HUES6 (cell line): Measurements from ENCODE around the gene MRC2.

ENCODE experiments used
- H3K27ac ChIP-seq: 2 replicates; pipeline ENCODE4 v1.7.0; 2013; ENCODE audit warnings: low read depth, mild to moderate bottlenecking, low read length, inconsistent platforms
- H3K27me3 ChIP-seq: 2 replicates; pipeline ENCODE4 v1.6.1; 2013; ENCODE audit warnings: low read length; ENCODE audit not compliant: control insufficient read depth, insufficient read depth
- H3K36me3 ChIP-seq: 2 replicates; pipeline ENCODE4 v1.6.1; 2013; ENCODE audit warnings: low read length; ENCODE audit not compliant: control insufficient read depth, insufficient read depth
- H3K4me1 ChIP-seq: 2 replicates; pipeline ENCODE4 v1.6.1; 2013; ENCODE audit warnings: low read length; ENCODE audit not compliant: control insufficient read depth, insufficient read depth
- H3K4me3 ChIP-seq: 2 replicates; pipeline ENCODE4 v1.5.1; 2013; ENCODE audit warnings: low read depth, low read length
- H3K9ac ChIP-seq: one replicate; pipeline ENCODE4 v1.6.1; 2013; ENCODE audit warnings: mild to moderate bottlenecking, low read length
- H3K9me3 ChIP-seq: 2 replicates; pipeline ENCODE4 v1.6.1; 2013; ENCODE audit warnings: low read depth, low read length; ENCODE audit not compliant: control insufficient read depth, insufficient read depth

Gene MRC2

GRCh38 chr17:62643496-62643895 is 16.0 kb downstream of the MRC2 start:
- H3K36me3 ChIP-seq = no peaks in the 10 kb centered on the region
- no peak overlapping the region for H3K4me3 ChIP-seq
- no peak overlapping the region for H3K9ac ChIP-seq
- 0 out of 2 replicates have a peak, but pooled peaks cover 5% of the 10 kb centered on the region for H3K4me1 ChIP-seq
- no peaks in the 10 kb centered on the region for H3K9me3 ChIP-seq
- H3K27ac ChIP-seq = no peak overlapping the region
- no peaks in the 10 kb centered on the region for H3K27me3 ChIP-seq

DNA sequence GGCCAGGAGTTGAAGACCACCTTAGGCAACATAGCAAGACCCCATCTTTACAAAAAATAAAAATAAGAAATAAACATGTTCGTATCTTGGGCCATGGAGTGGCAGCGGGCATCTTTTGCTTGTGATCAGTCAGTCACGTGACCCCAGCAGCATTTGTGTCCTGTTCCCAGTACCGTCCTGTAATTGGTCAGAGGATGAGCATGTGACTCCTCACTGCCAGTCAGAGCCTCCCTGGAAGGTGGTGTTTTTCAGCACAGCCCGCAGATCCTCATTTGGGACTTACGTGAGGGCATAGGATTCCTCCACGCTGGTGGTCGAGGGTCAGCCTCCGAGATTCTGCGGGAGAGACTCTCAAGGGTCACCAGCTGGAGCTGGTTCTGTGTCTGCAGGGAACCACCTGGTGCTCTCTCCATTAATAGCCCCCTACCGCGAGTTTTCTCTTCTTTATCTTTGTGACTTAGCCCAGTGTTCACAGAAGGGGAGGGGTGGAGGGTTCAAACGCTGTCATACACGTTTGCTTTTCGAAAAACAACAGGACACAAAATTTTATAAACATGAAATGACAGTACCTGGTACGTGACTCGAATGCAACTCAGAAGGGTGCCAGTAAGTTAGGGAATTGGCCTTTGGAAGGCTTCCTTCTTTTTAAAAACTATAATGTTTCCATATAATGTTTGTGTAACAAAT is 17.2 kb downstream of the MRC2 start:
- Histone ChIP-seq H3K36me3 (no peaks in the 10 kb centered on the region), H3K27me3 (no peaks in the 10 kb centered on the region), H3K4me1 (peaks cover 9% of the 10 kb centered on the region; the same call in 1 of the 2 replicates), H3K9me3 (no peaks in the 10 kb centered on the region), H3K9ac (no peak overlapping the region), H3K4me3 (peak overlapping the region; percentile 46), H3K27ac (no peak overlapping the region)

- Histone ChIP-seq H3K36me3 (no peaks in the 10 kb centered on the region), H3K9ac (no peak overlapping the region), H3K9me3 (no peaks in the 10 kb centered on the region), H3K4me3 (no peak overlapping the region), H3K27me3 (no peaks in the 10 kb centered on the region; the same call in 1 of the 2 replicates), H3K4me1 (peaks cover 17% of the 10 kb centered on the region), H3K27ac (no peak overlapping the region)
Observed at GRCh38 chr17:62648251-62648955, 20.9 kb downstream of the MRC2 start.

- Histone ChIP-seq H3K4me3 (no peak overlapping the region), H3K4me1 (peaks cover 23% of the 10 kb centered on the region), H3K27ac (no peak overlapping the region), H3K9ac (no peak overlapping the region), H3K27me3 (no peaks in the 10 kb centered on the region; the same call in 1 of the 2 replicates), H3K36me3 (no peaks in the 10 kb centered on the region), H3K9me3 (no peaks in the 10 kb centered on the region)
Observed at GRCh38 chr17:62648956-62649294, 21.5 kb downstream of the MRC2 start.

GRCh38 chr17:62649570-62649969 is 22.1 kb downstream of the MRC2 start:
- no peaks in the 10 kb centered on the region for H3K36me3 ChIP-seq
- H3K4me3 ChIP-seq = no peak overlapping the region
- no peaks in the 10 kb centered on the region for H3K9me3 ChIP-seq
- no peak overlapping the region for H3K9ac ChIP-seq
- no peak overlapping the region for H3K27ac ChIP-seq
- H3K4me1 ChIP-seq = peaks cover 29% of the 10 kb centered on the region
- H3K27me3 ChIP-seq = no peaks in the 10 kb centered on the region; the same call in 1 of the 2 replicates

- Histone ChIP-seq H3K9ac (no peak overlapping the region), H3K4me3 (no peak overlapping the region), H3K36me3 (no peaks in the 10 kb centered on the region), H3K4me1 (peaks cover 26% of the 10 kb centered on the region), H3K27me3 (no peaks in the 10 kb centered on the region; the same call in 1 of the 2 replicates), H3K9me3 (no peaks in the 10 kb centered on the region), H3K27ac (no peak overlapping the region)
Observed at GRCh38 chr17:62650587-62650986, 23.1 kb downstream of the MRC2 start.

DNA sequence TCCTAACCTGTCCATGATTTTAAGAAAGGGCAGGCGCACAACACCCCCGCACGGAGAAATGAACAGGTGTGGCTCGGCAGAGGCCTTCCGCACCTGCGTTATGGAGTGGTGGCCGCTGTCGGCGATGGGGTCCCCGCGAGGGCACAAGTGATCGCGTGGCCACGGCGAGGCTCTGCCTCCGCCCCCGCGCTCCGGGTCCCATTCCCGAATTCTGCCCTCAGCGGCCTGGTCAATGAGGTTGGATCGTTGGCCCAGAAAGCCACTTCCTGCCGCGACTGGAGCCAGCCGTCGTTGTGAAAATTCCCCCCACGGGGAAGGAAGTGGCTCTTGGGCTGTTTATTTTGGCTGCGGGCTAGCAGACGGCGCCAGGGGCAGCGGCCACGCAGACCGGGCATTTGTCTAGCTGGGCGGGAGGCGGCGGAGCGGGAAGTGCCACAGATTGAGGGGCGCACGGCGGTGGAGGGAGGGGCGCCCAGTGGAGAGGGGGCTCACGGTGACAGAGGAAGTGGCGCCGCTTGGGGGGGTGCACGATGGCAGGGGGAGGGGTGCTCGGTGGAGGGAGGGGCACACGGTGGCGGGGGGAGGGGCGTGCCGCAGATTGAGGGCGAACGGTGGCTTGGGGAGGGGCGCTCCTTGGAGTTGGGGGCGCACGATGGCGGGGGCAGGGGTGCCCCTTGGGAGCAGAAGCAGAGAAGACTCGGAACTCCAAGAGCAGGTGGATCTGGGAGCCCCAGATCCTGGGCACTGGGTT is 25.0 kb downstream of the MRC2 start:
- H3K27ac ChIP-seq = peak overlapping the region; percentile 84; the same call in 1 of the 2 replicates
- H3K4me3 ChIP-seq = peak overlapping the region; percentile 79
- H3K27me3 ChIP-seq = no peaks in the 10 kb centered on the region; the same call in 1 of the 2 replicates
- peaks cover 26% of the 10 kb centered on the region for H3K4me1 ChIP-seq
- H3K9me3 ChIP-seq = 0 out of 2 replicates have a peak, but pooled peaks cover 2% of the 10 kb centered on the region
- peak overlapping the region; percentile 81 for H3K9ac ChIP-seq
- no peaks in the 10 kb centered on the region for H3K36me3 ChIP-seq

DNA sequence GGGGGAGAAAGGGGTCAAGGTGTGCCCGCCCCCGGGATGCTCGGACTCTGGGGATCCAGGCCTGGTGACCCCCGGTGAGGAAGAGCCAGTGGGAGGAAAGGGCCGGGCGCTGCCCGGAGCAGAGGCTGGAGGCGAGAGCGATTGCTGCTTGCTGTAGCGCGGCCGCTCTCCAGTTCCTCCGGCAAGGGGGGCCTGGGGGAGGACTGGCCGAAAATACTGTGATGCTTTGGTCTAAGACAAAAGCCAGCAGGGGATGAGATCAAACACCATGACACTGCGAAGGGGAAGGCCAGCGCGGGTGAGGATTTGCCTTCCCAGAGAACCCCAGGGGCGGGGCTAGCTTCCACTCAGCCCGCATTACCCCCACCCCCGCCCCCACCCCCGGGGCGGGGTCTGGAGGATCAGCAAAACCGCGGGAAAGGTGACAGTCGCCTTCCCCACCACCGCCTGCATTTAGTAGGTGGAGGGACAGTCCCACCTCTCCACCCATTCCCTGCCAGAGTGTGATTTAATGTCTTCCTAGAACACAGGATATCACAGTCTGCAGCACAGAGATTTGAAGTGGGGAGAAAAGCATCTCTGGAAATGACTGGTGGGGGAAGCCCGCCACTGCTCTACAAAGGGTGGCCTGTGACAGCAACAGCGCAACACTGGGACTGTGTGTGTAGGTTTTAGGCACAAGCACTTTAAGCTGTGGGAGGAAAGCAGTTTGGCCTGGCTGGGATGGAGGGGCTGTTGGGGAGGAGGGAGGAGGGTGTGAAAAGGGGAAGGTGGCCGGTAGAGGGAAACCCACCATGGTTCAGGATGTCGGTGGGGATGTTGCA is 25.7 kb downstream of the MRC2 start:
- peak overlapping the region; percentile 84; the same call in 1 of the 2 replicates for H3K27ac ChIP-seq
- H3K27me3 ChIP-seq = no peaks in the 10 kb centered on the region; the same call in 1 of the 2 replicates
- no peaks in the 10 kb centered on the region for H3K36me3 ChIP-seq
- peak overlapping the region; percentile 78 for H3K9ac ChIP-seq
- peak overlapping the region; percentile 79 for H3K4me3 ChIP-seq
- 0 out of 2 replicates have a peak, but pooled peaks cover 2% of the 10 kb centered on the region for H3K9me3 ChIP-seq
- peaks cover 26% of the 10 kb centered on the region for H3K4me1 ChIP-seq

GRCh38 chr17:62653826-62654761 is 26.6 kb downstream of the MRC2 start:
- H3K4me3 ChIP-seq = no peak overlapping the region

More at GRCh38 chr17:62653826-62654761, 26.6 kb downstream of the MRC2 start:
- Histone ChIP-seq H3K27me3 (no peaks in the 10 kb centered on the region; the same call in 1 of the 2 replicates), H3K36me3 (0 out of 2 replicates have a peak, but pooled peaks cover 2% of the 10 kb centered on the region), H3K9me3 (0 out of 2 replicates have a peak, but pooled peaks cover 2% of the 10 kb centered on the region), H3K9ac (peak overlapping the region; percentile 63), H3K27ac (no peak overlapping the region; the same call in 1 of the 2 replicates), H3K4me1 (peaks cover 22% of the 10 kb centered on the region)
